Sigmoid colon (tissue), 4 donors: ENCODE data around the gene LEMD1.

Source experiments
- EP300 ChIP-seq, 4 donors: sonication (generic); formaldehyde crosslinking; IDR thresholded peaks; one replicate each; pipeline ENCODE4 v1.6.1; 2017; ENCODE audit warnings: antibody characterized with exemption in 4 of 4
- POLR2A ChIP-seq, 2 donors: fragments of 450-650 bp; IDR thresholded peaks; one replicate each; pipeline ENCODE4 v1.6.1; 2016; ENCODE audit warnings: antibody characterized with exemption in 2 of 2, mild to moderate bottlenecking in 2 of 2, moderate library complexity in 2 of 2
- TF ChIP-seq, protein P1 (sequence below), 4 experiments: fragments of 450-650 bp in 3 of 4; fragments of 200-600 bp in 1 of 4; IDR thresholded peaks; one replicate each; pipeline ENCODE4 v1.5.1; 2016 to 2019; ENCODE audit warnings: antibody characterized with exemption in 4 of 4, mild to moderate bottlenecking in 3 of 4, moderate library complexity in 2 of 4

- TF ChIP-seq, protein P1, sequence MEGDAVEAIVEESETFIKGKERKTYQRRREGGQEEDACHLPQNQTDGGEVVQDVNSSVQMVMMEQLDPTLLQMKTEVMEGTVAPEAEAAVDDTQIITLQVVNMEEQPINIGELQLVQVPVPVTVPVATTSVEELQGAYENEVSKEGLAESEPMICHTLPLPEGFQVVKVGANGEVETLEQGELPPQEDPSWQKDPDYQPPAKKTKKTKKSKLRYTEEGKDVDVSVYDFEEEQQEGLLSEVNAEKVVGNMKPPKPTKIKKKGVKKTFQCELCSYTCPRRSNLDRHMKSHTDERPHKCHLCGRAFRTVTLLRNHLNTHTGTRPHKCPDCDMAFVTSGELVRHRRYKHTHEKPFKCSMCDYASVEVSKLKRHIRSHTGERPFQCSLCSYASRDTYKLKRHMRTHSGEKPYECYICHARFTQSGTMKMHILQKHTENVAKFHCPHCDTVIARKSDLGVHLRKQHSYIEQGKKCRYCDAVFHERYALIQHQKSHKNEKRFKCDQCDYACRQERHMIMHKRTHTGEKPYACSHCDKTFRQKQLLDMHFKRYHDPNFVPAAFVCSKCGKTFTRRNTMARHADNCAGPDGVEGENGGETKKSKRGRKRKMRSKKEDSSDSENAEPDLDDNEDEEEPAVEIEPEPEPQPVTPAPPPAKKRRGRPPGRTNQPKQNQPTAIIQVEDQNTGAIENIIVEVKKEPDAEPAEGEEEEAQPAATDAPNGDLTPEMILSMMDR (IDR thresholded peaks at IDR 0.05): no peak
- no peak for TF ChIP-seq EP300 (IDR thresholded peaks at IDR 0.05)
- TF ChIP-seq POLR2A (IDR thresholded peaks at IDR 0.05): no peak
Measured at GRCh38 chr1:205455581-205456382, 33.9 kb upstream of the LEMD1 start, which contains the start of gene BLACAT1.
